Spleen (tissue), 7 donors: Measurements from ENCODE around the gene LSM14B.
"Not testable (repeated sequence)": the region's sequence is repeated elsewhere in the genome, so short reads cannot be mapped to it uniquely, and the experiment has no call there.

Experiments
- CTCF ChIP-seq, 11 experiments: fragments of 200-600 bp in 7 of 11; fragments of 450-650 bp in 4 of 11; sonication (generic) in 4 of 11; IDR thresholded peaks in 8 of 11; conservative IDR thresholded peaks in 3 of 11; 1 replicate in 7 of 11; 2 replicates in 4 of 11; pipeline versions ENCODE4 v1.4.0 to v1.8.0; 2016 to 2021; ENCODE audit warnings: antibody characterized with exemption in 11 of 11, inconsistent platforms in 4 of 11, mild to moderate bottlenecking in 1 of 11
- POLR2AphosphoS5 ChIP-seq, 3 donors: sonication (generic); formaldehyde crosslinking; IDR thresholded peaks; one replicate each; pipeline ENCODE4 v1.5.1; 2017; ENCODE audit warnings: antibody characterized with exemption in 3 of 3
- donor health status: DM: no; HTN: no; CAD: no; lungs with moderate emphysema.
- donor health status: DM: no; HTN: no; CAD: no.
- donor health status: DM: no; HTN: no; CAD: no.

- TF ChIP-seq CTCF (IDR thresholded peaks at IDR 0.05 in 8 of 11, conservative IDR thresholded peaks at IDR 0.05 in 3 of 11); POLR2AphosphoS5 (IDR thresholded peaks at IDR 0.05): not testable (repeated sequence)
Measured at GRCh38 chr20:62148383-62148782, 26.1 kb downstream of the LSM14B start.
